ENCODE measurements around the gene WWC2.

Gene WWC2

GRCh38 chr4:183182873-183183725 lies 84.0 kb downstream of the WWC2 start:
- Histone ChIP-seq H3K4ac (ENCODE audit: low read depth, low read length) (no peak overlapping the region), H2BK15ac (replicated peaks; ENCODE audit: low read depth) (no peak overlapping the region), H2BK5ac (ENCODE audit: low read length) (no peak overlapping the region), H3K4me3 (ENCODE audit: low read length) (no peak overlapping the region), H2BK120ac (ENCODE audit: low read depth, low read length) (no peak overlapping the region), H3K79me1 (ENCODE audit: low read length) (peaks cover 15% of the 10 kb centered on the region), H2AK5ac (ENCODE audit: low read length) (no peak overlapping the region), H3K56ac (ENCODE audit: low read length) (no peak overlapping the region), H3K27me3 (ENCODE audit: insufficient read depth, low read length, poor library complexity) (no peaks in the 10 kb centered on the region), H3K36me3 (ENCODE audit: control insufficient read depth, insufficient read depth, low read length) (no peaks in the 10 kb centered on the region), H3K4me1 (ENCODE audit: control insufficient read depth, low read depth, low read length) (peaks cover 15% of the 10 kb centered on the region), H3K27ac (ENCODE audit: low read depth, low read length) (peak overlapping the region; percentile 18), H3K79me2 (ENCODE audit: control insufficient read depth, insufficient read depth, low read length) (peaks cover 30% of the 10 kb centered on the region), H4K5ac (ENCODE audit: low read length) (no peak overlapping the region), H4K8ac (ENCODE audit: low read depth, low read length) (no peak overlapping the region), H3K18ac (ENCODE audit: low read length) (no peak overlapping the region), H3K23ac (ENCODE audit: low read length) (no peak overlapping the region), H3K9ac (ENCODE audit: low read length) (no peak overlapping the region), H3K4me2 (ENCODE audit: low read length) (no peak overlapping the region)
- whole genome bisulfite sequencing (ENCODE audit: extremely low coverage, insufficient coverage, low lambda C conversion rate), result no CpG with 5 or more reads among the region's 14 CpGs
- peak; percentile 100 for DNase-seq

GRCh38 chr4:183183906-183184535 lies 85.0 kb downstream of the WWC2 start:
- Histone ChIP-seq H3K79me1 (ENCODE audit: low read length) (peaks cover 12% of the 10 kb centered on the region), H3K4me3 (ENCODE audit: low read length) (no peak overlapping the region), H2BK5ac (ENCODE audit: low read length) (no peak overlapping the region), H3K18ac (ENCODE audit: low read length) (no peak overlapping the region), H3K4ac (ENCODE audit: low read depth, low read length) (no peak overlapping the region), H3K36me3 (ENCODE audit: control insufficient read depth, insufficient read depth, low read length) (no peaks in the 10 kb centered on the region), H2BK15ac (replicated peaks; ENCODE audit: low read depth) (no peak overlapping the region), H3K27me3 (ENCODE audit: insufficient read depth, low read length, poor library complexity) (no peaks in the 10 kb centered on the region), H4K5ac (ENCODE audit: low read length) (no peak overlapping the region), H3K9ac (ENCODE audit: low read length) (no peak overlapping the region), H3K56ac (ENCODE audit: low read length) (no peak overlapping the region), H3K79me2 (ENCODE audit: control insufficient read depth, insufficient read depth, low read length) (peaks cover 26% of the 10 kb centered on the region), H4K8ac (ENCODE audit: low read depth, low read length) (no peak overlapping the region), H3K4me2 (ENCODE audit: low read length) (no peak overlapping the region), H3K4me1 (ENCODE audit: control insufficient read depth, low read depth, low read length) (peaks cover 15% of the 10 kb centered on the region), H3K23ac (ENCODE audit: low read length) (no peak overlapping the region), H2AK5ac (ENCODE audit: low read length) (no peak overlapping the region), H2BK120ac (ENCODE audit: low read depth, low read length) (no peak overlapping the region), H3K27ac (ENCODE audit: low read depth, low read length) (no peak overlapping the region)
- DNase-seq, result no peak
- WGBS (ENCODE audit: extremely low coverage, insufficient coverage, low lambda C conversion rate), result no CpG with 5 or more reads among the region's 4 CpGs

- H3K27me3 ChIP-seq (ENCODE audit: insufficient read depth, low read length, poor library complexity), result no peaks in the 10 kb centered on the region
- no peak overlapping the region for H2BK15ac ChIP-seq (replicated peaks; ENCODE audit: low read depth)
- no peak overlapping the region for H3K56ac ChIP-seq (ENCODE audit: low read length)
- H3K9ac ChIP-seq (ENCODE audit: low read length), result no peak overlapping the region
- no peak overlapping the region for H3K4me2 ChIP-seq (ENCODE audit: low read length)
- peaks cover 12% of the 10 kb centered on the region for H3K4me1 ChIP-seq (ENCODE audit: control insufficient read depth, low read depth, low read length)
- DNase-seq, result peak; percentile 44
- no peaks in the 10 kb centered on the region for H3K36me3 ChIP-seq (ENCODE audit: control insufficient read depth, insufficient read depth, low read length)
- H3K23ac ChIP-seq (ENCODE audit: low read length), result no peak overlapping the region
- H3K4ac ChIP-seq (ENCODE audit: low read depth, low read length), result no peak overlapping the region
- H3K79me2 ChIP-seq (ENCODE audit: control insufficient read depth, insufficient read depth, low read length), result peaks cover 20% of the 10 kb centered on the region
- no peak overlapping the region for H3K27ac ChIP-seq (ENCODE audit: low read depth, low read length)
- no CpG with 5 or more reads among the region's 5 CpGs for WGBS (ENCODE audit: extremely low coverage, insufficient coverage, low lambda C conversion rate)
- H2AK5ac ChIP-seq (ENCODE audit: low read length), result no peak overlapping the region
- H2BK120ac ChIP-seq (ENCODE audit: low read depth, low read length), result no peak overlapping the region
- H4K5ac ChIP-seq (ENCODE audit: low read length), result no peak overlapping the region
- no peak overlapping the region for H4K8ac ChIP-seq (ENCODE audit: low read depth, low read length)
- no peak overlapping the region for H3K18ac ChIP-seq (ENCODE audit: low read length)
- no peak overlapping the region for H2BK5ac ChIP-seq (ENCODE audit: low read length)
- H3K4me3 ChIP-seq (ENCODE audit: low read length), result no peak overlapping the region
- peaks cover 10% of the 10 kb centered on the region for H3K79me1 ChIP-seq (ENCODE audit: low read length)
Measured at GRCh38 chr4:183185018-183185417, 86.0 kb downstream of the WWC2 start.

- H3K4me1 ChIP-seq (ENCODE audit: control insufficient read depth, low read depth, low read length), result peaks cover 9% of the 10 kb centered on the region
- no peak for DNase-seq
Measured at GRCh38 chr4:183185559-183185958, 86.5 kb downstream of the WWC2 start.

GRCh38 chr4:183186813-183187212 lies 87.8 kb downstream of the WWC2 start:
- Histone ChIP-seq H2BK5ac (ENCODE audit: low read length) (no peak overlapping the region), H2AK5ac (ENCODE audit: low read length) (no peak overlapping the region), H3K4me3 (ENCODE audit: low read length) (no peak overlapping the region), H3K36me3 (ENCODE audit: control insufficient read depth, insufficient read depth, low read length) (no peaks in the 10 kb centered on the region), H4K8ac (ENCODE audit: low read depth, low read length) (no peak overlapping the region), H3K27me3 (ENCODE audit: insufficient read depth, low read length, poor library complexity) (no peaks in the 10 kb centered on the region), H4K5ac (ENCODE audit: low read length) (no peak overlapping the region), H3K79me1 (ENCODE audit: low read length) (peaks cover 11% of the 10 kb centered on the region), H3K18ac (ENCODE audit: low read length) (no peak overlapping the region), H3K4ac (ENCODE audit: low read depth, low read length) (no peak overlapping the region), H3K4me1 (ENCODE audit: control insufficient read depth, low read depth, low read length) (peaks cover 6% of the 10 kb centered on the region), H3K79me2 (ENCODE audit: control insufficient read depth, insufficient read depth, low read length) (peaks cover 18% of the 10 kb centered on the region), H2BK15ac (replicated peaks; ENCODE audit: low read depth) (no peak overlapping the region), H3K56ac (ENCODE audit: low read length) (no peak overlapping the region), H3K9ac (ENCODE audit: low read length) (no peak overlapping the region), H2BK120ac (ENCODE audit: low read depth, low read length) (no peak overlapping the region), H3K27ac (ENCODE audit: low read depth, low read length) (no peak overlapping the region), H3K4me2 (ENCODE audit: low read length) (no peak overlapping the region), H3K23ac (ENCODE audit: low read length) (no peak overlapping the region)
- WGBS (ENCODE audit: extremely low coverage, insufficient coverage, low lambda C conversion rate), result no CpG with 5 or more reads among the region's 4 CpGs
- DNase-seq, result no peak

More at GRCh38 chr4:183185559-183185958, 86.5 kb downstream of the WWC2 start:
- Histone ChIP-seq H2BK5ac (ENCODE audit: low read length) (no peak overlapping the region), H3K23ac (ENCODE audit: low read length) (no peak overlapping the region), H3K79me1 (ENCODE audit: low read length) (peaks cover 10% of the 10 kb centered on the region), H3K18ac (ENCODE audit: low read length) (no peak overlapping the region), H2BK120ac (ENCODE audit: low read depth, low read length) (peak overlapping the region; percentile 73), H2BK15ac (replicated peaks; ENCODE audit: low read depth) (no peak overlapping the region), H3K4me3 (ENCODE audit: low read length) (no peak overlapping the region), H3K79me2 (ENCODE audit: control insufficient read depth, insufficient read depth, low read length) (peaks cover 17% of the 10 kb centered on the region), H3K4ac (ENCODE audit: low read depth, low read length) (no peak overlapping the region), H3K27ac (ENCODE audit: low read depth, low read length) (no peak overlapping the region), H3K9ac (ENCODE audit: low read length) (no peak overlapping the region), H4K5ac (ENCODE audit: low read length) (no peak overlapping the region), H4K8ac (ENCODE audit: low read depth, low read length) (no peak overlapping the region), H3K36me3 (ENCODE audit: control insufficient read depth, insufficient read depth, low read length) (no peaks in the 10 kb centered on the region), H3K4me2 (ENCODE audit: low read length) (no peak overlapping the region), H3K56ac (ENCODE audit: low read length) (no peak overlapping the region), H2AK5ac (ENCODE audit: low read length) (no peak overlapping the region), H3K27me3 (ENCODE audit: insufficient read depth, low read length, poor library complexity) (no peaks in the 10 kb centered on the region)
- no CpG with 5 or more reads among the region's 2 CpGs for WGBS (ENCODE audit: extremely low coverage, insufficient coverage, low lambda C conversion rate)

Data from mesendoderm (in vitro differentiated cells).